Left colon (tissue), 2 donors: ENCODE results near the gene KLHL5. TPM values are rescaled to one million over a fixed set of nuclear protein-coding genes. Genes with fewer than 3 reads are reported as not detected.

ENCODE experiments used
- ATAC-seq: fragments of 200-7000 bp; cut with Tn5 transposase; one replicate; pipeline ENCODE4 v1.9.1; 2020; ENCODE audit warnings: mild to moderate bottlenecking, moderate library complexity
- DNase-seq, 2 donors: peaks; one replicate each; pipeline ENCODE4 v3.0.0-alpha.2; 2020
- intact Hi-C, 2 donors: fragments of 100-400 bp; cut with DNase I in 1 of 2; cut with micrococcal nuclease in 1 of 2; formaldehyde crosslinking; loops; one replicate each; pipeline versions ENCODE4 v1.11.2 to v1.14.0; 2022; cut with DNase I, micrococcal nuclease
- total RNA-seq, 2 donors: library from RNA; stranded (reverse); fragmentation: NEBNext Ultra II Directional; extraction: Animal tissue kit (Norgen Biotek cat#: 25700); gene quantifications; one replicate each; pipeline ENCODE4 v1.2.1, GENCODE V29; 2021
- donor health status: DM: no; HTN: no; CAD: no.
- donor health status: DM: yes; HTN: yes; CAD: no.

The KLHL5 gene
- total RNA-seq, 2 donors from 2014 or later = 2.7 to 13.1 TPM

- DNase-seq = no peak
- intact Hi-C loops = no loop called here
- ATAC-seq = no peak
These were observed 19.7 kb upstream of the KLHL5 start for GRCh38 chr4:39042366-39042765.

GRCh38 chr4:39043058-39043860 lies 18.8 kb upstream of the KLHL5 start:
- intact Hi-C loops = no loop called here
- ATAC-seq (no peak), DNase-seq (no peak)

GRCh38 chr4:39043861-39044363 lies 18.1 kb upstream of the KLHL5 start:
- DNase-seq = no peak
- intact Hi-C loops = no loop called here
- no peak for ATAC-seq

DNA sequence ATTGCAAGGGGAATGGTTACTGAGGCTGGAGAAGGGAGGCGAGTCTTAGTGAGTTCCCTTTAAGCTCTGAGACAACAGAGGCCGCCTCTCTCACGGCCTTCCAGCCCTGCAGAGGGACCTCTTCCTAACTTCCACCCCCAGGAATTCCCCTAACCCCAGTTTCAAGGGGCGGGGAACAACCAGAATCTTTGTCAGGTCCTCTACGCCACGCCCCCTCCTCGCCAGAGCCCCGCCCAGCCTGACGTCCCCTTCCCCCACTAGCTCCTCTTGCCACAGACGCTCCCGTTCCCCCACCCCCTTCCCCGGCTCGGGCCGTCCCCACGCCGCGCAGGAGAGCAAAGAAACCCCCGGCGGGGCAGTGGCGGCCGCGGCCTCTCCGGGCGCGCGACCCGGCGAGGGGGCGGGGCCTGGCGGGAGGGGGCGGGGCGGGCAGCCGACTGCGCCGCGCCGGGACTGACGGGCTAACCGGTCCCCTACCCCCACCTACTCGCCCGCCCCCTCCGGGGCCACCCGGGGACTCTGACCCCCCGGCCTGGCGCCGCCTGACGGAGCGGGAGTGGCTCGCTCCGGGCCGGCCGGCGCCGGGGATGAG lies 17.6 kb upstream of the KLHL5 start:
- DNase-seq = peak; percentile 93 to 94
- ATAC-seq = peak; percentile 88
- intact Hi-C loops = no loop called here

- intact Hi-C loops = no loop called here
- ATAC-seq (peak; percentile 29), DNase-seq (peak in 1 of 2 donors; percentile 40)
These were observed 16.8 kb upstream of the KLHL5 start for GRCh38 chr4:39044956-39045826.

DNA sequence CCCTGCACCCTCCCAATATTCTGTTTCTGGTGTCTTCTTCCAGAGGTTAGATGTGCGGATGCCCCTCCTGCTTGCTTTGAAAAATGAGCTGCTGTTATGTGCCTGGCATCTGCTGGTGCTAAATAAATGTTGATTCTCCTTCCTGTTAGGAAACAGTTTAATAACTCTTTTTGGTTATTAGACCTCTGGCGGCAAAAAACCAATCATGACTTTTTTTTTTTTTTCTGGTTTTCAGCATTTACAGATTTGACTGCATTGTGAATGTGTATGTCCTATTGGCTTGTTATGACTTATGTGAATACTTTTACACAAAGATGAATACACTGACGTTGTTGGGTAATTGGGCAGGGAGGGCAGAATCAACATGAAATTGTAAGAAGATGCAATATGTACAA lies 16.2 kb upstream of the KLHL5 start:
- no peak for ATAC-seq
- intact Hi-C loops = no loop called here

GRCh38 chr4:39046249-39046648 lies 15.8 kb upstream of the KLHL5 start:
- intact Hi-C loops = no loop called here
- DNase-seq (no peak), ATAC-seq (no peak)

More for the DNA sequence above, 16.2 kb upstream of the KLHL5 start:
- no peak for DNase-seq

DNA sequence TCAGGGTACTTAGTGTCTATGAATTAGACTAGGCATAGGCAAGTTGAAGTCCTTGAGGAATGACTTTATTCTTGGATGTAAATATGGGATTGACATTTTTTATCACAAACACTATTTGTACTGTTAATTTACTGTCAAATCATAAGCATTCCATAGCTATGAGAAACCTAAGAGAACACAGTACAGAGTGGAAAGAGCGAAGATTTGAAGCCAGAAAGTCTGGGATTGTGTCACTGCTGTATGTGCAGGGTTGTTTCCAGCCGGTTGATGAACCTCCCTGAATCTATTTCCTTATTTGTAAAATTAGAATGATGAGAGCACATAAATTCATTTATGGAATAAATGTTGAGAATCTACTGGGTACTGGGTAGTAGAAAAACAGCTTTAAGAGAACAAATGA lies 14.4 kb upstream of the KLHL5 start:
- DNase-seq = no peak

DNA sequence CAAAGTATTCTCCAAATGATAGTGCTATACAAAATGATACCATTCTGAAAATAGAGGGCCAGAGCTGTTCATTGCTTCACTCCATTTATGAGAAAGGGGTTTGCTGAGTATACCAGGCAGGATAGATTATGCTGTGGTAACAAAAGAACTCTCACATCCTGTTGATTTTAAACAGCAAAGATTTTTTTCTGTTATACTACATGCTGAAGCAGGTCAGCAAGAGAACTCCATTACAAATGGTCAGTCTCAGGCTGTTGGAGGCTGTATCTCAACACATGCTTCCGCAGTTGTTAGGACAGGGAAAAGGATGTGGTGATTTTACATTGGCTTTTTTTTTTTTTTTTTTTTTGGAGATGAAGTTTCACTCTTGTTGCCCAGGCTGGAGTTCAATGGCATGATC lies 13.7 kb upstream of the KLHL5 start:
- intact Hi-C loops = no loop called here
- DNase-seq (no peak), ATAC-seq (no peak)

More for the DNA sequence above, 14.4 kb upstream of the KLHL5 start:
- intact Hi-C loops = no loop called here
- ATAC-seq = no peak

- DNase-seq = no peak
- intact Hi-C loops = no loop called here
- ATAC-seq = no peak
These were observed 11.4 kb upstream of the KLHL5 start for GRCh38 chr4:39050590-39050989.

DNA sequence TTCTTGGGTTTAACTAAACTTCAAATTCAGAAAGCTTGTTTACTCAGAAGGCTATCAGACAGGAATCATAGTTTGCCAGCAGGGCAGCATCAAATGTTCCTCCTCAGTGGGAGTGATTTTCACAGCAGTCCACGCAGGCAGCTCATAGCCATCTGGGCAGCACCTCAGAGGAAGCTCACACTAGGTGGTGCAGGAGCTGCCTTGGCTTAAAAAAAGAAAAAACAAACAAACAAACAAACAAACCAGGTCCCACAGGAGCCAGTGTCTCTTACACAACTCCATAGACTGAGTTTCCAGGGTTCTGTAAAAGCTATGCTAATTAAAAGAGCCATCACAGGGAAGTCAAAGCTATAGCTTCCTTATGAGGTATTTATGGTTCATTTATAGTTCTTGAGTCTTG lies 10.5 kb upstream of the KLHL5 start:
- DNase-seq = no peak
- ATAC-seq = no peak
- intact Hi-C loops = no loop called here

- ATAC-seq = no peak
- no peak for DNase-seq
- intact Hi-C loops = no loop called here
These were observed 8.0 kb upstream of the KLHL5 start for GRCh38 chr4:39053983-39054382.

DNA sequence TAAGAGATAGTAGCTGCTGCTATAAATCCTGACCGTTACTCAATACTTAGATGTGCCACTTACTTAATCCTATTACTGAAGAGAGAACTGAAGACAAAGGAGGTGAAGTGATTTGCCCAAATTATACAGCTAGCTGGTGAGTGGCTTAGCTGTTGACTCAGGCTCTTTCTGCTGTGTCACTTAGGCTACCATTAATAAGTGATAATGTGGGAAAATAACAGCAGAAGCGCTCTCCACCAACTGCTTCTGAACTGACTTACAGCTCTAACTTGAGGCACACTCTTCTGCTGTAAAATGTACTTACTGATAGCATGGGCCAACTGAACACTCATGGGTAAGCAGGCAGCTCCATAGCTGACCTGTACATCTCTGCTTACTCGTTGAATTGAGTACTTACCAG lies 7.5 kb upstream of the KLHL5 start:
- ATAC-seq = no peak
- intact Hi-C loops = no loop called here
- no peak for DNase-seq

DNA sequence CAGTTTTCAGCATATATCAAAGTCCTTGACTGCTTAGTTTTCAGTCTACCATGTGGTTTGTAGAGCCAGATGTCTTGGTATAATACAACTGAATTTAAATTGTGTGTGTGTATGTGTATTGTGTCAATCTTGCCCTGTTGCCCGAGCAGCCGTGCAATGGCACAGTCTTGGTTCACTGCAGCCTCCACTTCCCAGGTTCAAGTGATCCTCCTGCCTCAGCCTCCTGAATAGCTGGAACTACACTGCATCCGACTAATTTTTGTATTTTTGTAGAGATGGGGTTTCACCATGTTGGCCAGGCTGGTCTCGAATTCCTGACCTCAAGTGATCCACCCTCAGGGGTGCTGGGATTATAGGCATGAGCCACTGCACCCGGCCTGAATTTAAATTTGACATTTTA lies 6.0 kb upstream of the KLHL5 start:
- ATAC-seq (no peak), DNase-seq (no peak)
- intact Hi-C loops = no loop called here

GRCh38 chr4:39061457-39061856 lies 575 bp upstream of the KLHL5 start:
- ATAC-seq = no peak
- no peak for DNase-seq
- intact Hi-C loops = no loop called here

- intact Hi-C loops = no loop called here
- no peak for ATAC-seq
These were observed 702 bp downstream of the KLHL5 start for GRCh38 chr4:39062770-39063097.

GRCh38 chr4:39063430-39063829 lies 1.4 kb downstream of the KLHL5 start:
- DNase-seq (no peak), ATAC-seq (no peak)
- intact Hi-C loops = no loop called here

More at GRCh38 chr4:39062770-39063097, 702 bp downstream of the KLHL5 start:
- DNase-seq = no peak

- ATAC-seq = no peak
- no peak for DNase-seq
- intact Hi-C loops = no loop called here
These were observed 4.3 kb downstream of the KLHL5 start for GRCh38 chr4:39066371-39066770.

DNA sequence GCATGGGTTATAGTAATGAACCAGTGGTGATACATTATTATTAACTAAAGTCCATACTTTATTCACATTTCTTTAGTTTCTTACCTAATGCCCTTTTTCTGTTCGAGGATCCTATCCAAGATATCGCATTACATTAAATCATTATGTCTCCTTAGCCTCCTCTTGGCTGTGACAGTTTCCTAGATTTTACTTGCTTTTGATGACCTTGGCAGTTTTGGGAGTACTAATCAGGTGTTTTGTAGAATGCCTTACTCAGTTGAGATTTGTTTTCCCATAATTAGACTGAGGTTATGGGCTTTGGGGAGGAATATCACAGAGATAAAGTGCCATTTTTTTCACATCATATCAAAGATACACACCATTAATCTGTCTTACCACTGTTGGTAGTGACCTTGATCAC lies 5.0 kb downstream of the KLHL5 start:
- ATAC-seq = no peak

GRCh38 chr4:39067451-39067850 lies 5.4 kb downstream of the KLHL5 start:
- DNase-seq (no peak), ATAC-seq (no peak)
- intact Hi-C loops = no loop called here

More for the DNA sequence above, 5.0 kb downstream of the KLHL5 start:
- no peak for DNase-seq
- intact Hi-C loops = no loop called here
